Measurements from ENCODE around the gene ARHGAP35. TPM values are rescaled to one million over a fixed set of nuclear protein-coding genes. Genes with fewer than 3 reads are reported as not detected.
"Not testable (repeated sequence)": the region's sequence is repeated elsewhere in the genome, so short reads cannot be mapped to it uniquely, and the experiment has no call there.

ARHGAP35 gene
- total RNA-seq, 5 donors from 2014 or later (not counting 1 experiment from before 2014, with no cell fraction given) = 28.7 to 48.1 (median 37.7) TPM

GRCh38 chr19:46821512-46822409, 39.0 kb upstream of the ARHGAP35 start:
- peak; percentile 83 to 93 (median 90) for ATAC-seq (replicated peaks in 1 of 4)
- CTCF ChIA-PET = interaction anchor here (0.5 to 1.4 kb wide), 8 partner anchors 10 to 57 kb away, joined by 3 to 10 read pairs (median 4); no protein-coding TSS in a partner anchor

GRCh38 chr19:46822410-46822787, 38.4 kb upstream of the ARHGAP35 start:
- peak overlapping the region; percentile 82 for H3K27ac ChIP-seq (ENCODE audit: low read length)
- WGBS (ENCODE audit: insufficient coverage) = 100% methylated on average over 1 of the region's 4 CpGs
- H3K27me3 Mint-ChIP-seq; H3K27me3 ChIP-seq (replicated peaks in 1 of 2; ENCODE audit: control insufficient read depth in 2 of 2, extremely low read depth in 1 of 2, insufficient read depth in 2 of 2, low read length in 1 of 2); H3K9me3 ChIP-seq; H3K36me3 Mint-ChIP-seq; POLR2A ChIA-PET; DNase-seq; H3K9me3 Mint-ChIP-seq; H3K36me3 ChIP-seq (ENCODE audit: control insufficient read depth in 2 of 2, extremely low read depth in 1 of 2, insufficient read depth in 1 of 2, low read length in 1 of 2); ATAC-seq (replicated peaks in 1 of 4); H3K4me3 ChIP-seq (ENCODE audit: control insufficient read depth in 1 of 2, extremely low read depth in 1 of 2, low read length in 1 of 2): not testable (repeated sequence)
- H3K4me3 Mint-ChIP-seq = peak overlapping the region in 1 of 3 donors; percentile 70
- CTCF ChIA-PET = interaction anchor here in 1 of 2 donors (0.5 to 0.6 kb wide), 2 partner anchors 10 to 18 kb away, joined by 3 to 4 read pairs; no protein-coding TSS in a partner anchor
- H3K4me1 ChIP-seq (ENCODE audit: control insufficient read depth in 1 of 2, extremely low read depth in 1 of 2, insufficient read depth in 2 of 2, low read length in 2 of 2) = peaks cover 15 to 40% of the 10 kb centered on the region in 2 experiments
- H3K4me1 Mint-ChIP-seq = peaks cover 32 to 46% (median 33%) of the 10 kb centered on the region in 3 donors
- peak overlapping the region; percentile 90 to 95 for H3K27ac Mint-ChIP-seq

More at GRCh38 chr19:46821512-46822409, 39.0 kb upstream of the ARHGAP35 start:
- Mint-ChIP-seq H3K4me1 (peaks cover 32 to 46% (median 33%) of the 10 kb centered on the region in 3 donors), H3K27ac (peak overlapping the region; percentile 90 to 95), H3K4me3 (peak overlapping the region in 2 of 3 donors; percentile 21 to 70), H3K36me3 (no peaks in the 10 kb centered on the region), H3K27me3 (no peaks in the 10 kb centered on the region), H3K9me3 (no peaks in the 10 kb centered on the region)
- 31% methylated on average over 12 of the region's 18 CpGs for WGBS (ENCODE audit: insufficient coverage)
- peaks cover 15 to 40% of the 10 kb centered on the region in 2 experiments for H3K4me1 ChIP-seq (ENCODE audit: control insufficient read depth in 1 of 2, extremely low read depth in 1 of 2, insufficient read depth in 2 of 2, low read length in 2 of 2)
- H3K27ac ChIP-seq (ENCODE audit: low read length) = peak overlapping the region; percentile 82
- H3K9me3 ChIP-seq = no peaks in the 10 kb centered on the region
- H3K36me3 ChIP-seq (ENCODE audit: control insufficient read depth in 2 of 2, extremely low read depth in 1 of 2, insufficient read depth in 1 of 2, low read length in 1 of 2) = no peaks in the 10 kb centered on the region
- DNase-seq = peak; percentile 36 to 79 (median 57)
- H3K27me3 ChIP-seq (replicated peaks in 1 of 2; ENCODE audit: control insufficient read depth in 2 of 2, extremely low read depth in 1 of 2, insufficient read depth in 2 of 2, low read length in 1 of 2) = no peaks in the 10 kb centered on the region
- H3K4me3 ChIP-seq (ENCODE audit: control insufficient read depth in 1 of 2, extremely low read depth in 1 of 2, low read length in 1 of 2) = peak overlapping the region in 1 of 2 donors; percentile 18
- POLR2A ChIA-PET = no interaction called here

GRCh38 chr19:46823049-46823448, 37.7 kb upstream of the ARHGAP35 start:
- Histone ChIP-seq H3K4me3 (ENCODE audit: control insufficient read depth in 1 of 2, extremely low read depth in 1 of 2, low read length in 1 of 2) (no peak overlapping the region), H3K36me3 (ENCODE audit: control insufficient read depth in 2 of 2, extremely low read depth in 1 of 2, insufficient read depth in 1 of 2, low read length in 1 of 2) (no peaks in the 10 kb centered on the region), H3K27ac (ENCODE audit: low read length) (no peak overlapping the region), H3K4me1 (ENCODE audit: control insufficient read depth in 1 of 2, extremely low read depth in 1 of 2, insufficient read depth in 2 of 2, low read length in 2 of 2) (peaks cover 15 to 40% of the 10 kb centered on the region in 2 experiments), H3K27me3 (replicated peaks in 1 of 2; ENCODE audit: control insufficient read depth in 2 of 2, extremely low read depth in 1 of 2, insufficient read depth in 2 of 2, low read length in 1 of 2) (peaks cover 0 to 2% of the 10 kb centered on the region in 2 experiments), H3K9me3 (no peaks in the 10 kb centered on the region)
- no peaks in the 10 kb centered on the region for H3K27me3 Mint-ChIP-seq
- no peaks in the 10 kb centered on the region for H3K9me3 Mint-ChIP-seq
- H3K4me3 Mint-ChIP-seq = no peak overlapping the region
- ChIA-PET CTCF (interaction anchor here in 1 of 2 donors (0.7 kb wide), 1 partner anchor 84 kb away, joined by 5 read pairs; no protein-coding TSS in a partner anchor), POLR2A (interaction anchor here in 1 of 2 donors (0.6 kb wide), 1 partner anchor 43 kb away, joined by 8 read pairs; no protein-coding TSS in a partner anchor)
- 95% methylated on average over 2 of the region's 6 CpGs for WGBS (ENCODE audit: insufficient coverage)
- H3K36me3 Mint-ChIP-seq = no peaks in the 10 kb centered on the region
- DNase-seq = no peak
- H3K4me1 Mint-ChIP-seq = peaks cover 32 to 46% (median 33%) of the 10 kb centered on the region in 3 donors
- H3K27ac Mint-ChIP-seq = peak overlapping the region; percentile 43 to 44
- ATAC-seq (replicated peaks in 1 of 4) = no peak

GRCh38 chr19:46824890-46825730, 35.7 kb upstream of the ARHGAP35 start:
- H3K27ac Mint-ChIP-seq = peak overlapping the region; percentile 41 to 74
- WGBS (ENCODE audit: insufficient coverage) = 82% methylated on average over 11 of the region's 21 CpGs
- no peaks in the 10 kb centered on the region for H3K9me3 Mint-ChIP-seq
- no peaks in the 10 kb centered on the region for H3K36me3 Mint-ChIP-seq
- Histone ChIP-seq H3K4me3 (ENCODE audit: control insufficient read depth in 1 of 2, extremely low read depth in 1 of 2, low read length in 1 of 2) (no peak overlapping the region), H3K36me3 (ENCODE audit: control insufficient read depth in 2 of 2, extremely low read depth in 1 of 2, insufficient read depth in 1 of 2, low read length in 1 of 2) (no peaks in the 10 kb centered on the region), H3K9me3 (no peaks in the 10 kb centered on the region), H3K27ac (ENCODE audit: low read length) (no peak overlapping the region), H3K27me3 (replicated peaks in 1 of 2; ENCODE audit: control insufficient read depth in 2 of 2, extremely low read depth in 1 of 2, insufficient read depth in 2 of 2, low read length in 1 of 2) (peaks cover 0 to 2% of the 10 kb centered on the region in 2 experiments), H3K4me1 (ENCODE audit: control insufficient read depth in 1 of 2, extremely low read depth in 1 of 2, insufficient read depth in 2 of 2, low read length in 2 of 2) (peaks cover 15 to 26% of the 10 kb centered on the region in 2 experiments)
- peaks cover 19 to 35% (median 23%) of the 10 kb centered on the region in 3 donors for H3K4me1 Mint-ChIP-seq
- no peak for ATAC-seq (replicated peaks in 1 of 4)
- H3K27me3 Mint-ChIP-seq = no peaks in the 10 kb centered on the region
- CTCF ChIA-PET = interaction anchor here in 1 of 2 donors (0.9 kb wide), 1 partner anchor 14 kb away, joined by 3 read pairs; no protein-coding TSS in a partner anchor
- no peak overlapping the region for H3K4me3 Mint-ChIP-seq
- POLR2A ChIA-PET = no interaction called here
- DNase-seq = peak in 1 of 35 experiments; percentile 35

GRCh38 chr19:46825731-46826055, 35.1 kb upstream of the ARHGAP35 start:
- peaks cover 14 to 20% of the 10 kb centered on the region in 2 experiments for H3K4me1 ChIP-seq (ENCODE audit: control insufficient read depth in 1 of 2, extremely low read depth in 1 of 2, insufficient read depth in 2 of 2, low read length in 2 of 2)
- 80% methylated on average over 1 of the region's 5 CpGs for WGBS (ENCODE audit: insufficient coverage)
- H3K36me3 ChIP-seq (ENCODE audit: control insufficient read depth in 2 of 2, extremely low read depth in 1 of 2, insufficient read depth in 1 of 2, low read length in 1 of 2) = no peaks in the 10 kb centered on the region
- ChIA-PET CTCF (no interaction called here), POLR2A (no interaction called here)
- Mint-ChIP-seq H3K9me3 (no peaks in the 10 kb centered on the region), H3K4me3 (no peak overlapping the region), H3K4me1 (peaks cover 14 to 29% (median 18%) of the 10 kb centered on the region in 3 donors), H3K36me3 (no peaks in the 10 kb centered on the region), H3K27me3 (no peaks in the 10 kb centered on the region), H3K27ac (peak overlapping the region in 1 of 2 donors; percentile 74)
- no peak overlapping the region for H3K27ac ChIP-seq (ENCODE audit: low read length)
- no peak for DNase-seq
- H3K4me3 ChIP-seq (ENCODE audit: control insufficient read depth in 1 of 2, extremely low read depth in 1 of 2, low read length in 1 of 2) = no peak overlapping the region
- no peaks in the 10 kb centered on the region for H3K9me3 ChIP-seq
- H3K27me3 ChIP-seq (replicated peaks in 1 of 2; ENCODE audit: control insufficient read depth in 2 of 2, extremely low read depth in 1 of 2, insufficient read depth in 2 of 2, low read length in 1 of 2) = peaks cover 0 to 2% of the 10 kb centered on the region in 2 experiments
- no peak for ATAC-seq (replicated peaks in 1 of 4)

GRCh38 chr19:46828484-46828883, 32.3 kb upstream of the ARHGAP35 start:
- no peaks in the 10 kb centered on the region for H3K9me3 Mint-ChIP-seq
- ChIA-PET POLR2A (no interaction called here), CTCF (interaction anchor here in 1 of 2 donors (0.5 kb wide), 1 partner anchor 1455 kb away, joined by 3 read pairs; no protein-coding TSS in a partner anchor)
- H3K27me3 Mint-ChIP-seq = peaks cover 0 to 2% of the 10 kb centered on the region in 2 donors
- WGBS (ENCODE audit: insufficient coverage) = no CpG with 5 or more reads among the region's 5 CpGs
- peaks cover 0 to 9% of the 10 kb centered on the region in 2 experiments for H3K27me3 ChIP-seq (replicated peaks in 1 of 2; ENCODE audit: control insufficient read depth in 2 of 2, extremely low read depth in 1 of 2, insufficient read depth in 2 of 2, low read length in 1 of 2)
- no peaks in the 10 kb centered on the region for H3K36me3 Mint-ChIP-seq
- no peaks in the 10 kb centered on the region for H3K36me3 ChIP-seq (ENCODE audit: control insufficient read depth in 2 of 2, extremely low read depth in 1 of 2, insufficient read depth in 1 of 2, low read length in 1 of 2)
- no peaks in the 10 kb centered on the region for H3K9me3 ChIP-seq
- H3K4me1 ChIP-seq (ENCODE audit: control insufficient read depth in 1 of 2, extremely low read depth in 1 of 2, insufficient read depth in 2 of 2, low read length in 2 of 2) = peaks cover 0 to 4% of the 10 kb centered on the region in 2 experiments
- DNase-seq (no peak), ATAC-seq (replicated peaks in 1 of 4) (no peak)
- H3K27ac Mint-ChIP-seq = no peak overlapping the region
- H3K4me1 Mint-ChIP-seq = peaks cover 0 to 10% (median 0%) of the 10 kb centered on the region in 3 donors
- no peak overlapping the region for H3K27ac ChIP-seq (ENCODE audit: low read length)
- H3K4me3 Mint-ChIP-seq = no peak overlapping the region
- no peak overlapping the region for H3K4me3 ChIP-seq (ENCODE audit: control insufficient read depth in 1 of 2, extremely low read depth in 1 of 2, low read length in 1 of 2)

Measured in T-cell (primary cell).